GM19035 (cell line): Measurements from ENCODE around the gene EEF1AKMT3.
"Not testable (repeated sequence)": the region's sequence is repeated elsewhere in the genome, so short reads cannot be mapped to it uniquely, and the experiment has no call there.

Experiments used
- ATAC-seq: cut with Tn5 transposase; IDR thresholded peaks from one replicate; pipeline ENCODE4 v1.9.1; 2021; ENCODE audit not compliant: unreplicated experiment

The EEF1AKMT3 gene

GRCh38 chr12:57764662-57765002, 7.8 kb upstream of the EEF1AKMT3 start:
- no peak for ATAC-seq

GRCh38 chr12:57765003-57765697, 7.3 kb upstream of the EEF1AKMT3 start:
- peak; percentile 72 for ATAC-seq

- no peak for ATAC-seq
These were observed 6.5 kb upstream of the EEF1AKMT3 start for GRCh38 chr12:57765698-57766463.

GRCh38 chr12:57766464-57767304, 5.7 kb upstream of the EEF1AKMT3 start, which contains the start of gene CYP27B1:
Gene CYP27B1, minus strand, starts transcription at chr12:57767078. Its CDS starts 37 bp downstream, at chr12:57767041.
- ATAC-seq, result no peak

- ATAC-seq, result no peak
These were observed 5.1 kb upstream of the EEF1AKMT3 start for GRCh38 chr12:57767305-57767698.

- ATAC-seq, result no peak
These were observed 4.5 kb upstream of the EEF1AKMT3 start for GRCh38 chr12:57767876-57768275.

- ATAC-seq, result no peak
These were observed 2.8 kb upstream of the EEF1AKMT3 start for GRCh38 chr12:57769594-57769993.

GRCh38 chr12:57770734-57771133, 1.7 kb upstream of the EEF1AKMT3 start:
- ATAC-seq, result no peak

- ATAC-seq, result peak; percentile 75
These were observed 1.1 kb upstream of the EEF1AKMT3 start for GRCh38 chr12:57771236-57771872.

GRCh38 chr12:57771873-57772428, 463 bp upstream of the EEF1AKMT3 start, which contains the start of gene METTL1:
Gene METTL1, minus strand, starts transcription at chr12:57772105. Its CDS starts 22 bp downstream, at chr12:57772083.
- peak; percentile 86 for ATAC-seq

- ATAC-seq, result not testable (repeated sequence)
These were observed 2.2 kb downstream of the EEF1AKMT3 start for GRCh38 chr12:57774634-57775033.

- no peak for ATAC-seq
These were observed 2.6 kb downstream of the EEF1AKMT3 start for GRCh38 chr12:57775044-57775443.

- no peak for ATAC-seq
These were observed 3.3 kb downstream of the EEF1AKMT3 start for GRCh38 chr12:57775563-57776246.

- ATAC-seq, result no peak
These were observed 3.8 kb downstream of the EEF1AKMT3 start for GRCh38 chr12:57776247-57776587.

- ATAC-seq, result no peak
These were observed 5.0 kb downstream of the EEF1AKMT3 start for GRCh38 chr12:57777367-57777766.

- ATAC-seq, result no peak
These were observed 5.5 kb downstream of the EEF1AKMT3 start for GRCh38 chr12:57777911-57778310.

- ATAC-seq, result no peak
These were observed 7.3 kb downstream of the EEF1AKMT3 start for GRCh38 chr12:57779736-57780135.

GRCh38 chr12:57780284-57780897, 8.0 kb downstream of the EEF1AKMT3 start:
- ATAC-seq, result no peak

GRCh38 chr12:57781244-57781643, 8.8 kb downstream of the EEF1AKMT3 start:
- ATAC-seq, result no peak

GRCh38 chr12:57781801-57782200, 9.4 kb downstream of the EEF1AKMT3 start:
- ATAC-seq, result no peak
